Erythroblast (primary cell): ENCODE data around the gene SPOCK1.

ENCODE experiments used
- GATA1 ChIP-seq: IDR thresholded peaks from 2 replicates; pipeline ENCODE4 v1.6.1; 2011; ENCODE audit warnings: low read depth, mild to moderate bottlenecking, control low read depth, low read length, moderate library complexity
- POLR2A ChIP-seq: IDR thresholded peaks from 2 replicates; pipeline ENCODE4 v1.6.1; 2011; ENCODE audit warnings: mild to moderate bottlenecking, low read length

DNA sequence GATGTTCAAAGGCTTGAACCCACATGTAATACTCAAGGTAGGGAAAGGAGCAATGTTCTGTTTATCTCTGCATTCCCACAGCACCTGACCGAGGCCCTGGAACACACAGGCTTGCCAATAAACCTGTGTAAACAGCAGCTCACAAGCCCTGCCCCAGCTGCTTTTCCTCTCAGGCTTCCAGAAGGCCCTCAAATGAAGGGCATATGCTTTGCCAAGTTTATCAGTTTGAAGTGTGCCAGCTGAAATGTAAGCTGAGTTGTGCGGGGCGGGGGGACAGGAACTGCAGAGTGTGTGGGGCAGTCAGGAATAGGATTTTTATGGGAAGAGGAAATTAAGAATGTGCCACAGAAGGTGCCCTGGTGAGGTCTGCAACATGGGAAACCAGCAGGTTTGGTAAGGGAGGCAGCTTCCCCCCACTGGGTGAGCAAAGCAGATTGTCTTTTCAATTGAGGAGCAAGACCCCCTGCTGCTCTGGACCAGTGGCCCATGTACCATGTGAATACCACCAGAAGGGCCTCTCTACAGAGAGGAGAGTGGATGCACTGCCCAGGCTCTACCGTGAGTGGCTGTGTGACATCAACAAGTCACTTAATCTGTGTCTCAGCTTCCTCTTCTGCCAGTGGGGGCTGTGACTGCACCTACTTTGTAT is 194.8 kb downstream of the SPOCK1 start:
- TF ChIP-seq POLR2A (no peak), GATA1 (no peak)
